Measurements from ENCODE around the gene NPFFR1.

DNA sequence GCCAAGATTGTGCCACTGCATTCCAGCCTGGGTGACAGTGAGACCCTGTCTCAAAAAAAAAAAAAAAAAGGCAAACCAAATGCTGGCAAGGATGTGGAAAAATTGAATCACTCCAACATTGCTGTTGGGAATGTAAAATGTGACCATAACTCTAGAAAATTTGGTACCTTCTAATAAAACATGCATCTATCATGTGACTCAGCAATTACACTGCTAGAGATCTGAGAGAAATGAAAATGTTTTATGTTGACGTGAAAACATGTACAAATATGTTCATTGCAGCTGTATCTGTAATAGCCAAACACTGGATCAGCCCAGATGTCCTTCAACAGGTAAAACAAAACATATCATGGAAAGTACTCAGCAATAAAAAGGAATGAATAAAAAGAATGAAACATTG is 82.7 kb downstream of the NPFFR1 start:
- no peak for TF ChIP-seq EZH2 (IDR thresholded peaks at IDR 0.05; ENCODE audit: borderline replicate concordance, low read depth, low read length, poor library complexity, severe bottlenecking)
- TF ChIP-seq, protein P1, sequence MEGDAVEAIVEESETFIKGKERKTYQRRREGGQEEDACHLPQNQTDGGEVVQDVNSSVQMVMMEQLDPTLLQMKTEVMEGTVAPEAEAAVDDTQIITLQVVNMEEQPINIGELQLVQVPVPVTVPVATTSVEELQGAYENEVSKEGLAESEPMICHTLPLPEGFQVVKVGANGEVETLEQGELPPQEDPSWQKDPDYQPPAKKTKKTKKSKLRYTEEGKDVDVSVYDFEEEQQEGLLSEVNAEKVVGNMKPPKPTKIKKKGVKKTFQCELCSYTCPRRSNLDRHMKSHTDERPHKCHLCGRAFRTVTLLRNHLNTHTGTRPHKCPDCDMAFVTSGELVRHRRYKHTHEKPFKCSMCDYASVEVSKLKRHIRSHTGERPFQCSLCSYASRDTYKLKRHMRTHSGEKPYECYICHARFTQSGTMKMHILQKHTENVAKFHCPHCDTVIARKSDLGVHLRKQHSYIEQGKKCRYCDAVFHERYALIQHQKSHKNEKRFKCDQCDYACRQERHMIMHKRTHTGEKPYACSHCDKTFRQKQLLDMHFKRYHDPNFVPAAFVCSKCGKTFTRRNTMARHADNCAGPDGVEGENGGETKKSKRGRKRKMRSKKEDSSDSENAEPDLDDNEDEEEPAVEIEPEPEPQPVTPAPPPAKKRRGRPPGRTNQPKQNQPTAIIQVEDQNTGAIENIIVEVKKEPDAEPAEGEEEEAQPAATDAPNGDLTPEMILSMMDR (conservative IDR thresholded peaks at IDR 0.05; ENCODE audit: low read depth, low read length) = no peak
